ENCODE data around the gene LSP1. TPM values are rescaled to one million over a fixed set of nuclear protein-coding genes. Genes with fewer than 3 reads are reported as not detected.
"Not testable (repeated sequence)": the region's sequence is repeated elsewhere in the genome, so short reads cannot be mapped to it uniquely, and the experiment has no call there.

Gene LSP1
- total RNA-seq, 1 donor from 2014 or later: 600 TPM

DNA sequence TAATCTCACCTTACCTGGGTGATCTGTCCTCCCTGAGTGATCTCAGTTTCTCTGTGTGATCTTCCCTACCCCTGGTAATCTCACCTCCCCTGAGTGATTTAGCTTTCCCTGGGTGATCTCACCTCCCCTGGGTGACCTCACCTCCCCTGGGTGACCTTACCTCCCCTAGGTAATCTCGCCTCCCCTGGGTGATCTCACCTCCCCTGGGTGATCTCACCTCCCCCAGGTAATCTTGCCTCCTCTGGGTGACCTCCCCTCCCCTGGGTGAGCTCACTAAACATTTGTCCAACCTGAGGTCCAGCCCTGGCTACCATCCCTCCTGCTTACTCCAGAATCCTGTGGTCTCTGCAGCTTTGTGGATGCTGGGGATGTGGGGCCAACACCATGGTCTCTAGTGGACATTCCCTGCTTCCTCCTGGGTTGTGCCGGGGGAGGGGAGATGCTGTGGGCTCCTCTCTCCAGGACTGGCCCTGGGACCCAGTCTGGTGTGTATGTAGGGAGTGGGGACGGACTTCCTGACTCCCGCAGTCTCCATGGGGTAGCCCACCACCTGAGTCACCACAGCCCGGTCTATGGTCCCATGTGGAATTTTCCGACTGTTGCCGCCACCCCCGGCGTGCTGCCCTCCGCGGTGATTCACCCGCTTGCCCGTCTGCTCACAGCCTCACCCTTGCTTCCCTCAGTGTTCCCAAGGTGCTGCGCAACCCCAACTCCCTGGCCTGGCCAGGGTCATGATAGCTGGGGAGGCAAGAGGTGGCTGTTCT is 9.9 kb downstream of the LSP1 start:
- intact Hi-C loops (cut with micrococcal nuclease): no loop called here

DNA sequence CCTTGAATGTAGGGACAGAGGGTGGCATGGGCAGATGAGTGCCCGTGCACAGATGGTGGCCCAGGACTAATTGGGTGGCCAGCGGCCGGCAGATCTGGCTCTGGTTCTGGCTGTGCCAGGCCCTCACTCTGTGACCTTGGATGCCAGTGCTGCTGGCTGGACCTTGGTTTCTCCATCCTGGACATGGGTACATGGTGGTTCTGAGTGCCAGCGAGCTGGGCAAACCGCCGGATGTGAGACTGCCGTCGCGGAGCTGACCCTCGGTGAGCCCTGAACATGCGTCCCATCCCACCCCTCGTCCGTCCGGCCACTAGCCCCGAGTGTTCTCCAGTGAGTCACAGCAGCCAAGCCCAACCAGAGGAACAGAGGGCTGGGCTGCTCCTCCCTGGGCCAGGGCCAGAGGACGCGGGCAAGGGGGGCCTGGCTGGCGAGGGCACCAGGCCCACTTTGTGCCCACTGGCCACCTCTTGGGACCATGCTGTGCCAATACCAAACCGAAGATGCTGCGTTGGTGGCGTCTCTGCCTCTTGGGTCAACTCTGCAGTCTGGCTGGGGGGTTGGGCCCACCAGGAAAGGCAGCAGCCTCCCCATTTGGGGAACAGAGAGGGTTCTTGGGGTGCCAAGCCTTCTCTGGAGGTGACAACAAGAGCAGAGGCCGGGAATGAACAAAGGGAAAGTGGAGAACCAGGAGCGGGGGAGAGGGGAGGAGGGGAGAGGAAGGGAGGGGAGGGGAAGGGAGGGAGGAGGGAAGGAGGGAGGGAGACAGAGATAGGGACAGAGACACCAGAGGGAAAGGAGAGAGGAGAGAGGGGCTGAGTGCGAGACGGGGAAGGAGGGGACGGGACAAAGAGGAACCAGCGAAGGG is 10.7 kb downstream of the LSP1 start:
- intact Hi-C loops (cut with micrococcal nuclease): no loop called here

DNA sequence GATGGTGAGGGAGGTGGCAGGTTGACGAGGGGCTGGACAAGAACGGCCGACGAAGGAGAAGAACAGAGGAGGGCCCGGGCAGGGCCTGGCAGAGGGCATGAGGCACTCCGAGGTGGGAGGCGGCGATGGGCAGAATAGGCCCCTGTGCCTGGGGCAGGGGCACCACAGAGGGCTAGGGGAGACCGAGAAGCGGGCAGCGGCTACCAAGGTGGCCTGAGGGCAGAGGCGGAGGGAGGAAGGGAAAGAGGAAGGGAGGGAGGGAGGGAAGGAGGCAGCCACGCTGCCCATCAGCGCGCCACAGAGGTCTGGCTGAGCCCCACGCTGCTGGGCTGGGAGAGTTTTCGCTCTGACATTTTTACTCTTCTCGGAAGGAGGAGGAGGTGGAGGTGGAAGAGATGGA is 11.3 kb downstream of the LSP1 start:
- intact Hi-C loops (cut with micrococcal nuclease): no loop called here

DNA sequence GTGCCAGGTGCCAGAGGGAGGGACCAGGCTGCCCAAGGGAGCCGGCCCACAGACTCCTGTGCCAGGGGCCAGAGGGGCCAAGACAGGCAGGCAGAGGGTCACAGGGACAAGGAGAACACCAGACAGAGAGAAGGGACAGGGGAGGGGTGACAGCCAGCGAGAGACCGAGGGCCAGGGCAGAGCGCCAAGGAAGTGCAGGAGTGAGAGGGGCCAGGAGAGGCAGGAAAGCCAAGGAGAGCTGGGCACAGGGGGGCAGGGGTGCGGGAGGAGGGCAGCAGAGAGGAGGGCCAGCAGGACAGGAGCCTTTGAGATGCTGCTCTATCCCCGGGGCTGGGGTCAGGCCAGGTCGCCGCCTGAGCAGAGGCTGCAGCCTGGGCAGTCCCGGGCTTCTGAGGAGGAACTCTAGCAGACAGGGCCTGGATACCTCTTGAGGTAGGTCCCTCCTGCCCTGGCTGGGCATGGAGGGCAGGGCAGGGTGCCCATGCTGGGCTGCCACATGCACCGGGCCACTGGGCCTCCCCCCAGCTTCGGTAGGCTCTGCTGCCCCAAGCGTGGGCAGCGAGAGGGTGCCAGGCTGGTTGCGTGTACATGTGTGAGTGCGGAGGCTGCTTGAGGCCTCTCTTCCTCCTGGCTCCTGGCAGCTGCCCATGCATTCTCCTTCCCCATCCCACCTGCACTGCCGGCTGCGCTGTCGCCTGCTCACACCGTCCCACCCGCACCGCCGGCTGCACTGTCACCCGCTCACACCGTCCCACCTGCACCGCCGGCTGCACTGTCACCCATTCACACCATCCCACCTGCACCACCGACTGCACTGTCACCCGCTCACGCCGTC is 12.2 kb downstream of the LSP1 start:
- intact Hi-C loops (cut with micrococcal nuclease): no loop called here

DNA sequence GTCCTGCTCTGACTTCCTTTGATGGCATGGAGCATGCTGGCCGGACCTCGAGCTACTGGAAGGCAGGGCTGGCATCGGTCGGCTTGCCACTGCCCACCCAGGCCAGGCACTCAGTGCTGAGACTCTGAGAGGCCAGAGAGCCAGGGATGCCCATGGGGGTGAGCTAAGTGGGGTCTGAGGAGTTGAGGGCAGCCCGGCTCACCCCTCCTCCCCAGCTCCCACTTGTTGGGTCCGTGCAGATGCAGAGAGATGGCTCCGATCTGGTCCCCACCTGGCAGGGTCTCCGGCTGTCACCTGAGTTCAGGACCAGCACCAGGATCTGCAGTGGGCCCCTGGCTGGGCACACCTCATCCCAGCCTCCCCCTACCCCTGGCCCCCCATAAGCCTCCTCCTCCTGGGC is 13.3 kb downstream of the LSP1 start:
- intact Hi-C loops (cut with micrococcal nuclease): no loop called here

DNA sequence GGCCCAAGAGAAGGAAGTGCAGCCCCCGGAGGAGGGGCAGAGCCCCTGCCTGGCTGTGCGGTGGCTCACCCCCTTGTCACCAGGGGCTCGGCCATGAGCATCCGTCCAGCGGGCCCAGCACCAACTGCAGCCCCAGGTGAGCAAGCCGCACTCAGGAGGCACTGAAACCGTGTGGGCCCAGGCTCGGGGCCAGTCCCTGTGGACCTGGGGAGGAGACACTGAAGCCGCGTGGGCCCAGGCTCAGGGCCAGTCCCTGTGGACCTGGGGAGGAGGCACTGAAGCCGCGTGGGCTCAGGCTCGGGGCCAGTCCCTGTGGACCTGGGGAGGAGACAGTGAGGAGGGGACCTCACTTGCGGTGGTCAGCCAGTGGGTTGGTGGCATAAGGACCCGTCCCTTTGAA is 13.9 kb downstream of the LSP1 start:
- intact Hi-C loops (cut with micrococcal nuclease): no loop called here

DNA sequence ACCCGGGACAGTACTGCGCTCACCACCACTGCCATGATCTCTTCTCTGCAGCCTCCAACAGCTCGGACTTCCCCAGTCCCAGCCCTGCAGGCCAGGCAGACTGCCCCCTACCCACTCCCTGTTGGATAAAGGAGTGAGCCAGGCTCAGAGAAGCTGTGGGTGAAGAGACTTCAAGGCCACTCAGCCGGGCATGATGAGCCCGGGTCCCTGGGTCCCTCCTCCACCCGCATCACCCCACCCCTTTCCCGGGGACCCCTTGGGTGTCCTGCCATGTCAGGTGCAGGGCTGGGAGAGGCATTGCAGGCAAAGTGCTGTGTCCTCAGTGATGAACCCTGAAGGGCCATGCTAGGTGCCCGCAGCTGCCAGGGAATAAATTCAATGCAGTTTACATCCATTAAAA is 14.5 kb downstream of the LSP1 start:
- intact Hi-C loops (cut with micrococcal nuclease): no loop called here

DNA sequence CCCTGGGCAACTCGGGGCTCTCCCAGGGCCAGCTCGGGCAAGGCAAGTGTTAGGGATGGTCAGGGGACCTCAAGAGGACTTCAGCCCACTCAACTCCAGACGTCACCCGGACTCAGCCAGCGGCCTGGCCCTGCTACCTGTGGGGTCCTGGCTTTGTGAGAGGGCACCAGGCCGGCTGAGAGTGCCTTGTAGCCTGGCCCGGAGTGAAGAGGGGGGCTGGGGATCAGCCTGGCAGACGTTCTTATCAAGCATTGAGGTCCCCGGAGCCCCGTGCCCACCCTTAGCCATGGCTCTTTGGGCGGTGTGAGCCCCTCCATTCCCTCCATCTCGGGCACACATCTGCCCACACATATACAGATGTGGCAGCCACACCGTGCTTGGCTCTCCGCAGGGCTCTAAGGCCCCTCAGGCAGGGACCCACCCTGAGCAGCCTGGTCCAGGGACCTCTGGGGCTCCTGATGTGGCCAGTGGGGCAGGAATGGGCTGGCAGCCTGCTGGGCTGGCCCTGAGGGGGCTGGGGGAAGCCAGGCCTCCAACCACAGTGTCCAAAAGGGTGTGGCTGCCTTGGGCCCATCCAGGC is 15.3 kb downstream of the LSP1 start:
- intact Hi-C loops (cut with micrococcal nuclease): no loop called here

DNA sequence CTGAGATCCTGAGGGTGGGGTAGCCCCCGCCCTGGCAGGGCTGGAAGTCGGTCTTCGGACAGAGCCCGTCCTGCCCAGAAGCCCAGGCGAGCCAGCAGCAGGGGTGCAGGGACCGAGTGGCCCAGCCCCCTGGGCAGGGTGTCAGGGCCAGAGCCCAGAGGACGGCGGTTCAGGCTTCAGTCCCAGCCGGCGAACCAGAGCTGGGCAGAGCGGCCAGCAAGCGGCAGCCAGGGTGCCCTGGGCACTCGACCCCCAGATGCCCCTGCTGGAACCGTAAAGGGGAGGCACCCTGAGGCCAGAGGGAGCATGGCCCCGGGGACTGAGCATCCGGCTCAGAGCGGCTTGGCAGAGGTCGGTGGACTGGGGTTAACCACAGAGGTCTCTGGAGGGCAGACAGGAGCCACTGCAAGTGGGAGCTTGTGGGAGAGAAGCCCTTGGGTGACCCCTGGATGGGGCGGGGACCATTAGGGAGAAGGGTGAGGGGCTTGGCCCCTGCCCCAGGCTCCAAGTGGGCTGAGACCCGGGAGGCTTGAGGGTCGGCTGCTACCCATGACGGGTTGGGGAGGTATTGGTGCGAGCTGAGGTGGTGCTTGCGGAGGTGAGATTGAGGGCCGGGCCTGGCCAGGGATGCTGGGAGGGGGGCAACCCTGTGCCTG is 15.9 kb downstream of the LSP1 start:
- intact Hi-C loops (cut with micrococcal nuclease): no loop called here

DNA sequence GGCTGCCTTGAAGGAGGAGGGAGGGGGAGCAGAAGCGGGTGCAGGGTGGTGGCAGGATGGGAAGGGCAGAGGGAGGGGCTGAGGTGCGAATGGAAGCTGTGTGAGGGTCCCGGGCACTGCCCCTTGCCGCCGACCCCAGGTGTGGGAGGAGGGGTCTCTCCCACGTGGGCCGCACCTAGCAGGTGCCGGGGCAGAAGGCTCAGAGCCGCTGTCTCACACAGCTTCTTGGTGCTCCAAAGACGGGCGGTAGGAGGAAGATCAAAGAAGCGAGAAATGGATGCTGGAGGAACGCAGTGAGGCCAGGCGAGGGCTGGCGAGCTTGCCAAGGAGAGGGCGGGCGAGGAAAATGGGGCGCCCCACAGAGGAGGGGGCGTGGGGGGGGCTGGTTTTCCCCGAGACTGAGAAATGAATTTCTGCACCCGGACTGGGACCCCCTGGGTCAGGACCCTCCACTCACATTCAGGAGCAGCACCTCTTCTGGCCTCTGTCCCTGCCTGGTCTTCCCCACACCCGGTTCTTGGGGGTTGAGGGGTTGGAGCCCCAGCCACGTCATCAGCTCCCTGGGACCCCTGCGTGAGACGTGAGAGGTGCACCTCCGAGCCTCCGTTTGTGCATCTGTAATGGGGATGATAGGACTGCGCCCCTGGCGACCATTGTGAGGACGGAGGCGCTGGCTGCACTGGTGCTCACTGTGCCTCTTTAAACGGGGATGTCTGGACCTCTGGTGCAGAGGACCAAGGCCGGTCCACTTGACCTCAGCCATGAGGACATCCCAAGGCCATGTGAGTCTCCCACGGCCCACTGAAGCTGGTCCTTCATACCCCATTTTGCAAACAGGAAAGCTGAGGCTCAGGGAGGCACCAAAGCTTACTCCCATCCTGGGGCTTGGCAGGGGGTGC is 16.8 kb downstream of the LSP1 start:
- intact Hi-C loops (cut with micrococcal nuclease): no loop called here

DNA sequence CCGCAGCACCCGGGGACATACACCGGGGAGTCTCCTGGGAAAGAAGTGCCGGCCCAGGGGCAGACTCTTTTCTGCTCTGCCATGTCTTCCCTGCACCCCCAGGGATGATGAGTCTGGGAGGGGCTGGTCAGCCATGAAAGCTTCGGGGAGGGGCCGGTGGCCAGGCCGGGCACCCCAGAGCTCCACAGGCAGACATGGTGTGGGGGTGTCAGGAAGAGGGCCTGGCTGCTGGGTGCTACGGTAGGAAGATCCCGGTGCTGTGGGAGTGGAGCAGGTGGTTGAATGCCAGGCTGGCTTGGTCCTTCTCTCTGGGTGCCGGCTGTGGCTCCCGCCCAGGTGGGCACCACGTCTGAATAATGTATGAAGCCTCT is 17.4 kb downstream of the LSP1 start:
- intact Hi-C loops (cut with micrococcal nuclease): no loop called here

DNA sequence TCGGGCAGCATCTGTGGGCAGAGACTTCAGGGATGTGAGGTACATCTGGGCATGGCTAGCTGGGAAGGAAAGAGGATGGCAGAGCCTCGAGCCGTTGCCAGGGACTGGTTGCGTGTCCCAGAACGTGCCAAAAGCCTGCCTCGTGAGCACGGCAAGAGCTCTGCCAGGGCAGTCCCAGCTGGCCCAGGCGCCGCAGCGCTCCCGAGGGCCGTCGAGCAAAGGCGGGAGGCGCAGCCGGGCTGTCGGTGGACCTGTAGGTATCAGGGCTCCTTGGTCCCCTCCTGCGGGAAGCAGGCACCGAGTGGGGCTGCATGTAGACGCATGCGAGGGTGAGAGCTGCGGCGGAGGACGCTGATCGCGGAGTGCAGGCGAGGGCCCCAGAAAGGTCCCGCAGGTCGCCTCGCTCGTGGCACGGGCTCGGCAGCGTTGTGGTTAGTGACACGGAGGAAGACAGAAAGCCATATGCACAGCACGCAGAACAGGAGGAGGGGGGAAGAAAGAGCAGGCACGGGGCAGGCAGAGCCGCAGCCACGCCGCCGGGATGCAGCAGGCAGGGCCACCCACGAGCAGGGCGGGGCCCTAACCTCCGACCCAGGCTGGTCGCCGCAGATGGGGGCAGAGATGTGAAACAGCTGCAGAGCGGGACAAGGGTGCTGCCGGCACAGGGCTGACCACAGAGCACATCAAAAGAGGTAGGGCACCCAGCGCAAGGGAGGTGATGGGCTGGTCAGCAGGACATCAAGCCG is 18.0 kb downstream of the LSP1 start:
- intact Hi-C loops (cut with micrococcal nuclease): no loop called here

DNA sequence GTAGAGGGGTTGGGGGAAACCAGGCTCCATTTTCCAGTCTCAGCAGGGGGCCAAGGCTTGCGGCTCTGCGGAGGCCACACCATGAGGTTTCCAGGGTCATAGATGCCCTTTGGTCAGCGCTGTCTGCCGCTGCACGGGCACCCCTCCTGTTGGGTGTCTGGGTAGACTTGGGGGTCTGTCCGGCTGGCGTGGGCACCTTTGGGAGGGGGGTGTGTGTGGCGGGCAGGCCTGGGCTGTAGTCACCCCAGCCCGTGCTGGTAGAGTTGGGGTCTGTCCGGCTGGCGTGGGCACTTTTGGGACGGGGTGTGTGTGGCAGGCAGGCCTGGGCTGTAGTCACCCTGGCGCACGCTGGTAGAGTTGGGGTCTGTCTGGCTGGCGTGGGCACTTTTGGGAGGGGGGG is 18.6 kb downstream of the LSP1 start:
- intact Hi-C loops (cut with micrococcal nuclease): no loop called here

DNA sequence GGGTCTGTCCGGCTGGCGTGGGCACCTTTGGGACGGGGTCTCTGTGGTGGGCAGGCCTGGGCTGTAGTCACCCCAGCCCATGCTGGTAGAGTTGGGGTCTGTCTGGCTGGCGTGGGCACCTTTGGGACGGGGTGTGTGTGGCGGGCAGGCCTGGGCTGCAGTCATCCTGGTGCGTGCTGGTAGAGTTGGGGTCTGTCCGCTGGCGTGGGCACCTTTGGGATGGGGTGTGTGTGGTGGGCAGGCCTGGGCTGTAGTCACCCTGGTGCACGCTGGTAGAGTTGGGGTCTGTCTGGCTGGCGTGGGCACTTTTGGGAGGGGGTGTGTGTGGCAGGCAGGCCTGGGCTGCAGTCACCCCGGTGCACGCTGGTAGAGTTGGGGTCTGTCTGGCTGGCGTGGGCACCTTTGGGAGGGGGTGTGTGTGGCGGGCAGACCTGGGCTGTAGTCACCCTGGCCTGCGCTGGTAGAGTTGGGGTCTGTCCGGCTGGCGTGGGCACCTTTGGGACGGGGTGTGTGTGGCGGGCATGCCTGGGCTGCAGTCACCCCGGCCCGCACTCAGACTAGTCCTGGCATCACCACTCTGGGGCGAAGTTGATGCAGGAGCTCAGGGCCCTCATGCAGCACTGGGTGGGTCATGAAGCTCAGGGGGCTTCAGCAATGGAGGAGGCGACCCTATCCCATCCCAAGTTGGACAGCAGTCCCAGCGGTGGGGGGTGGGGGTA is 19.5 kb downstream of the LSP1 start:
- intact Hi-C loops (cut with micrococcal nuclease): no loop called here

DNA sequence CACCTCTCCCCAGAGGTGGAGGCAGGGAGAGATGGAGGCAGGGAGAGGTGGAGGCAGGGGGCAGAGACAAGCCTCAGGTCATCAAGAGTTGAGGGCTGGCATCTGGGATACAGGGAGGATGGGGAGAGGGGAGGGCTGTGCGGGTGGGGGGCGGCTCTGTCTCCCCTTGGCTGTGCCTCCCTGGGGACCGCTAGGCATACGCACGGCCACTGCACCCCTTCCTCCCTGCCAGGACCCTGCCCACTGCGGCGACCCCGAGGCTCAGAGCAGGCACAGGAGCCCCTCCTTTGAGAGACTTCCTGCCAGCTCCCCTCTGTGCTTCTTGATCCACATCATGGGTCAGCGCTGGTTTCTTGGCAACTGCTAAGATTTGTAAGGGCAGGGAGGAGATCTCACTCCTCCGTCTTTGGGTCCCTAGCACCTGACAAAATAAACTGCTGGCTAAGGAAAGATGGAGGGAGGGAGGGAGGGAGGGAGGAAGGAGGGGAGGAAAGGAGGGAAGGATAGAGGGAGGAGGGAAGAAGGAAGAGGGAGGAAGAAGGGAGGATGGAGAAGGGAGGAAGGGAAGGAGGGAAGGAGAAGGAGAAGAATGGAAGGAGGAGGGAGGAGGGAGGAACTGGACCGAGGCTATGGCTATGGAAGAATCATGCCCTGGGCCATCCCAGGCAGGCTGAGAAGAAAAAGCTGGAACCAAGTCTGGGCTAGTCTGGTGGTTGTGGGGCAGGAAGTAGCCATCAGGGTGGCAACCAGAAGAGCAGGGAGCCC is 20.3 kb downstream of the LSP1 start:
- intact Hi-C loops (cut with micrococcal nuclease): no loop called here

DNA sequence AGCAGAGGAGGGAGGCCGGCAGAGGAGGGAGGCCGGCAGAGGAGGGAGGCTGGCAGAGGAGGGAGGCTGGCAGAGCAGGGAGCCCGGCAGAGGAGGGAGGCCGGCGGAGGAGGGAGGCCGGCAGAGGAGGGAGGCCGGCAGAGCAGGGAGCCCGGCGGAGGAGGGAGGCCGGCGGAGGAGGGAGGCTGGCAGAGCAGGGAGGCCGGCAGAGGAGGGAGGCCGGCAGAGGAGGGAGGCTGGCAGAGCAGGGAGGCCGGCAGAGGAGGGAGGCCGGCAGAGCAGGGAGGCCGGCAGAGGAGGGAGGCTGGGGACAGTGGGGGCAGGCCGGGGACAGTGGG is 20.9 kb downstream of the LSP1 start:
- intact Hi-C loops (cut with micrococcal nuclease): not testable (repeated sequence)

DNA sequence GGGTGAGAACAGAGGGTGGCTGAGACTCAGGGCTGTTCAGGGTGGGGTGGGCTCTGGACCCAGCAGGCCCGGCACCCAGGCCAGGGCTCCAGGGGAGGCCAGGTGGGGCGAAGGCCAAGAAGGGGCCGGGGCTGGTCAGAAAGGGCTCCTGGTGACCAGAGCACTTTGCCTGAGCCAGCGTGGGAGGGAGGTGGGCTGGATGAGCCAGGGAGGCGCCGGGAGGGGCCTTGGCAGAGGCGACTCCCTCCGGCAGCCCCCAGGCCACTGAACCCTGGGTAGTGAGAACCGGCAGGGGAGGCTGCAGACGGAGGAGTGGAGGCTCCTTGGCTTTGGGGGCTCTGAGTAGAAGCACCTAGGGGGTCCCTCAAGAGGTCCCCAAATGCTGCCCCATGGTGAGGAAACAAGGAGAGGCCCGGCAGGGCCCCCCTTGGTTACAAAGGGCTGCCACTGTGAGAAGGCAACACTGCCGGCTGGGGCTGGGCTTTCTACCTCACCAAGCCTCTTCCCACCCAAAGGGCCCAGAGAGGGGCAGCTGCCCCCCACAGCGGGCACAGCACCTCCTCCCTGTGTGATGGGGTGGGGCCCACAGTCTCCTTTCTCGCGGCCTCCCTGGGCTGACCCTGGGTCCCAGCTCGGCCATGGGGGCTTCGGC is 21.7 kb downstream of the LSP1 start:
- intact Hi-C loops (cut with micrococcal nuclease): not testable (repeated sequence)
